HepG2 (cell line): ENCODE measurements around the gene THSD1. TPM values are rescaled to one million over a fixed set of nuclear protein-coding genes. Genes with fewer than 3 reads are reported as not detected.

Source experiments
- BRCA1 ChIP-seq: sonication (generic); formaldehyde crosslinking; IDR thresholded peaks from 2 replicates; pipeline ENCODE4 v1.4.0; 2020; ENCODE audit warnings: missing genetic modification reagents
- CEBPG ChIP-seq: IDR thresholded peaks from 2 replicates; pipeline ENCODE4 v1.6.1; 2016
- DNMT1 ChIP-seq: sonication (generic); formaldehyde crosslinking; IDR thresholded peaks from 2 replicates; pipeline ENCODE4 v1.5.1; 2020; ENCODE audit warnings: mild to moderate bottlenecking, missing genetic modification reagents
- IRX3 ChIP-seq: sonication (generic); formaldehyde crosslinking; IDR thresholded peaks from 2 replicates; pipeline ENCODE4 v1.8.1; 2023; ENCODE audit warnings: mild to moderate bottlenecking, low read depth, missing genetic modification reagents, borderline replicate concordance
- NKX3-1 ChIP-seq: sonication (generic); formaldehyde crosslinking; IDR thresholded peaks from 2 replicates; pipeline ENCODE4 v1.5.0; 2020; ENCODE audit warnings: missing genetic modification reagents
- SMAD1 ChIP-seq: sonication (generic); formaldehyde crosslinking; IDR thresholded peaks from 2 replicates; pipeline ENCODE4 v1.4.0; 2020; ENCODE audit warnings: missing genetic modification reagents, low read depth, mild to moderate bottlenecking, borderline replicate concordance
- TOPORS ChIP-seq: sonication (generic); formaldehyde crosslinking; IDR thresholded peaks from 2 replicates; pipeline ENCODE4 v1.8.0; 2023; ENCODE audit warnings: mild to moderate bottlenecking, missing genetic modification reagents
- XBP1 ChIP-seq: sonication (generic); formaldehyde crosslinking; IDR thresholded peaks from 2 replicates; pipeline ENCODE4 v1.5.0; 2020; ENCODE audit warnings: missing genetic modification reagents
- ZNF17 ChIP-seq: sonication (generic); formaldehyde crosslinking; IDR thresholded peaks from 2 replicates; pipeline ENCODE4 v1.5.0; 2020; ENCODE audit warnings: mild to moderate bottlenecking, missing genetic modification reagents
- ZNF205 ChIP-seq: IDR thresholded peaks from 2 replicates; pipeline ENCODE4 v1.6.1; 2018; ENCODE audit warnings: missing biosample characterization, missing genetic modification reagents
- ZNF441 ChIP-seq: sonication (generic); formaldehyde crosslinking; IDR thresholded peaks from 2 replicates; pipeline ENCODE4 v1.7.0; 2021; ENCODE audit warnings: missing genetic modification reagents, borderline replicate concordance
- ZNF615 ChIP-seq: sonication (generic); formaldehyde crosslinking; IDR thresholded peaks from 2 replicates; pipeline ENCODE4 v1.5.0; 2020; ENCODE audit warnings: mild to moderate bottlenecking, missing genetic modification reagents, borderline replicate concordance
- ZNF775 ChIP-seq: sonication (generic); formaldehyde crosslinking; IDR thresholded peaks from 2 replicates; pipeline ENCODE4 v1.4.0; 2020; ENCODE audit warnings: missing genetic modification reagents, mild to moderate bottlenecking, moderate library complexity, borderline replicate concordance
- ZNF790 ChIP-seq: sonication (generic); formaldehyde crosslinking; IDR thresholded peaks from 2 replicates; pipeline ENCODE4 v1.8.0; 2022; ENCODE audit warnings: missing genetic modification reagents, mild to moderate bottlenecking, borderline replicate concordance
- polyA plus RNA-seq, 8 experiments: library from polyadenylated mRNA; depleted of rRNA in 3 of 8; stranded (reverse) in 7 of 8; unstranded in 1 of 8; fragments of >200 nt; fragmentation: Illumina TruSeq in 4 of 8; extraction: Trizol in 4 of 8; gene quantifications; 2 replicates each; pipeline versions ENCODE4 v1.2.1 to v1.2.3, GENCODE V29; 2011 to 2016; ENCODE audit warnings: low read depth in 4 of 8, missing spikeins in 1 of 8, mixed read lengths in 1 of 8; ENCODE audit not compliant: insufficient read depth in 1 of 8
- total RNA-seq, 5 experiments: library from RNA; depleted of rRNA; stranded (reverse); fragments of >200 nt; fragmentation: Illumina TruSeq; extraction: Trizol; gene quantifications; 2 replicates each; pipeline ENCODE4 v1.2.3, GENCODE V29; 2016; ENCODE audit warnings: low read depth in 1 of 5
- TF ChIP-seq, protein P1 (sequence below), 2 experiments: sonication (generic) in 1 of 2; formaldehyde crosslinking in 1 of 2; IDR thresholded peaks; 2 replicates each; pipeline versions ENCODE4 v1.4.0 to v1.6.1; 2018 to 2020; ENCODE audit warnings: missing genetic modification reagents in 2 of 2, borderline replicate concordance in 1 of 2, low read depth in 1 of 2, mild to moderate bottlenecking in 1 of 2, missing biosample characterization in 1 of 2
- TF ChIP-seq, protein P2 (sequence below): sonication (generic); formaldehyde crosslinking; IDR thresholded peaks from 2 replicates; pipeline ENCODE4 v1.4.0; 2020; ENCODE audit warnings: mild to moderate bottlenecking, low read depth, missing genetic modification reagents
- TF ChIP-seq, protein P3 (sequence below): sonication (generic); formaldehyde crosslinking; conservative IDR thresholded peaks from 2 replicates; pipeline ENCODE4 v1.8.0; 2022; ENCODE audit warnings: low read depth, missing genetic modification reagents
- TF ChIP-seq, protein P4 (sequence below): sonication (generic); formaldehyde crosslinking; IDR thresholded peaks from 2 replicates; pipeline ENCODE4 v1.4.0; 2020; ENCODE audit warnings: mild to moderate bottlenecking, missing genetic modification reagents, borderline replicate concordance

THSD1 gene
- total and polyA plus RNA-seq, 2 of the 13 experiments (the other 11 are each of a cell fraction or from before 2014, with no cell fraction given): 0.11 to 0.15 TPM

DNA sequence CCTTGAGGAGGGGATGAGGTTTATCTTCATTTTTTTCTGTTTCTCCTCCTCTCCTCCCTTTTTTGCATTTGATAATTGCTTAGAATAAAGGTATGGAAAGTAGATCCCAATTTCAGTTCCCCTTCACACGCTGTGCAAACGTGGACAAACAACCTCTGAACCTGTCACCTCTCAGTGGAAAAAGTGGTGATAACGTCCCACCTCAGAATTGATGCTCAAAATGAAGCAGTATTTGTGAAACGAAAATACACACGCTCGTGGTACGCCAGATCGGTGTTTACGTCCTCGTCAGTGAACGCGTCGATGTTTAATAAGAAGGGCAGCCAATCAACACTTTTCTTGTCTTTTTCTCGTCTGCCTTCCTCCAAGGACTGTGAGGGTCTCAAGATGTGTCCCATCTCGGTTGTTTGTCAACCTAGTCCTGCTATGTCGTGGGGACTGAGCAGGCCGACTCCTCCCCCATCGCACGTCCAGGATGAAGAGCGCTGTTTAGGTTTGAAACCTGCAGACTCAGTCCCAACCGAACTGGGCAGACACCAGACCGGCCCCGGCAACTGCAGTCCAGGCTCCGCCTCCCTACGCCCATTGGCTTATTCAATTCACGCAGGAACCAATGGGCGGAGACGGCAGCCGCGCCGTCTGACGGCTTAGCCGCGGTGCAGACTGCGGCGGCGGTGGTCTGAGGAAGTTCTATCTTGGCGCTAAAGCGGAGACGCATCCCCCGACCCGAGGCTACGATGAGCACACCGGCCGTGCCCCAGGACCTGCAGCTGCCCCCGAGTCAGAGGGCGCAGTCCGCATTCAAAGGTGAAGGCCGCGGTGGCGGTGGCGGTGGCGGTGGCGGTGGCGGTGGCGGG lies 49.1 kb upstream of the THSD1 start, which contains the start of gene CKAP2 (continued):
- TF ChIP-seq ZNF205 (CRISPR knock-in tag): no peak
- no peak for TF ChIP-seq ZNF441
- TF ChIP-seq, protein P1, sequence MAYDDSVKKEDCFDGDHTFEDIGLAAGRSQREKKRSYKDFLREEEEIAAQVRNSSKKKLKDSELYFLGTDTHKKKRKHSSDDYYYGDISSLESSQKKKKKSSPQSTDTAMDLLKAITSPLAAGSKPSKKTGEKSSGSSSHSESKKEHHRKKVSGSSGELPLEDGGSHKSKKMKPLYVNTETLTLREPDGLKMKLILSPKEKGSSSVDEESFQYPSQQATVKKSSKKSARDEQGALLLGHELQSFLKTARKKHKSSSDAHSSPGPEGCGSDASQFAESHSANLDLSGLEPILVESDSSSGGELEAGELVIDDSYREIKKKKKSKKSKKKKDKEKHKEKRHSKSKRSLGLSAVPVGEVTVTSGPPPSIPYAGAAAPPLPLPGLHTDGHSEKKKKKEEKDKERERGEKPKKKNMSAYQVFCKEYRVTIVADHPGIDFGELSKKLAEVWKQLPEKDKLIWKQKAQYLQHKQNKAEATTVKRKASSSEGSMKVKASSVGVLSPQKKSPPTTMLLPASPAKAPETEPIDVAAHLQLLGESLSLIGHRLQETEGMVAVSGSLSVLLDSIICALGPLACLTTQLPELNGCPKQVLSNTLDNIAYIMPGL (CRISPR knock-in tag; IDR thresholded peaks at IDR 0.05; ENCODE audit: borderline replicate concordance in 1 of 2, low read depth in 1 of 2): peak; percentile 62 to 74; a peak in 3 of 4 replicates
- no peak for TF ChIP-seq XBP1 (CRISPR knock-in tag)
- TF ChIP-seq, protein P2, sequence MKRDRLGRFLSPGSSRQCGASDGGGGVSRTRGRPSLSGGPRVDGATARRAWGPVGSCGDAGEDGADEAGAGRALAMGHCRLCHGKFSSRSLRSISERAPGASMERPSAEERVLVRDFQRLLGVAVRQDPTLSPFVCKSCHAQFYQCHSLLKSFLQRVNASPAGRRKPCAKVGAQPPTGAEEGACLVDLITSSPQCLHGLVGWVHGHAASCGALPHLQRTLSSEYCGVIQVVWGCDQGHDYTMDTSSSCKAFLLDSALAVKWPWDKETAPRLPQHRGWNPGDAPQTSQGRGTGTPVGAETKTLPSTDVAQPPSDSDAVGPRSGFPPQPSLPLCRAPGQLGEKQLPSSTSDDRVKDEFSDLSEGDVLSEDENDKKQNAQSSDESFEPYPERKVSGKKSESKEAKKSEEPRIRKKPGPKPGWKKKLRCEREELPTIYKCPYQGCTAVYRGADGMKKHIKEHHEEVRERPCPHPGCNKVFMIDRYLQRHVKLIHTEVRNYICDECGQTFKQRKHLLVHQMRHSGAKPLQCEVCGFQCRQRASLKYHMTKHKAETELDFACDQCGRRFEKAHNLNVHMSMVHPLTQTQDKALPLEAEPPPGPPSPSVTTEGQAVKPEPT: 0 out of 2 replicates have a peak, but pooled peaks have one; percentile 4
- no peak; the same call in 1 of the 2 replicates for TF ChIP-seq NKX3-1 (CRISPR knock-in tag)
- 0 out of 2 replicates have a peak, but pooled peaks have one; percentile 65 for TF ChIP-seq ZNF17 (CRISPR knock-in tag)
- TF ChIP-seq, protein P3, sequence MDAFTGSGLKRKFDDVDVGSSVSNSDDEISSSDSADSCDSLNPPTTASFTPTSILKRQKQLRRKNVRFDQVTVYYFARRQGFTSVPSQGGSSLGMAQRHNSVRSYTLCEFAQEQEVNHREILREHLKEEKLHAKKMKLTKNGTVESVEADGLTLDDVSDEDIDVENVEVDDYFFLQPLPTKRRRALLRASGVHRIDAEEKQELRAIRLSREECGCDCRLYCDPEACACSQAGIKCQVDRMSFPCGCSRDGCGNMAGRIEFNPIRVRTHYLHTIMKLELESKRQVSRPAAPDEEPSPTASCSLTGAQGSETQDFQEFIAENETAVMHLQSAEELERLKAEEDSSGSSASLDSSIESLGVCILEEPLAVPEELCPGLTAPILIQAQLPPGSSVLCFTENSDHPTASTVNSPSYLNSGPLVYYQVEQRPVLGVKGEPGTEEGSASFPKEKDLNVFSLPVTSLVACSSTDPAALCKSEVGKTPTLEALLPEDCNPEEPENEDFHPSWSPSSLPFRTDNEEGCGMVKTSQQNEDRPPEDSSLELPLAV (CRISPR knock-in tag): no peak
- no peak; the same call in 1 of the 2 replicates for TF ChIP-seq ZNF615 (CRISPR knock-in tag)
- no peak for TF ChIP-seq BRCA1 (CRISPR knock-in tag)
- TF ChIP-seq ZNF790 (CRISPR knock-in tag): no peak
- TF ChIP-seq, protein P4, sequence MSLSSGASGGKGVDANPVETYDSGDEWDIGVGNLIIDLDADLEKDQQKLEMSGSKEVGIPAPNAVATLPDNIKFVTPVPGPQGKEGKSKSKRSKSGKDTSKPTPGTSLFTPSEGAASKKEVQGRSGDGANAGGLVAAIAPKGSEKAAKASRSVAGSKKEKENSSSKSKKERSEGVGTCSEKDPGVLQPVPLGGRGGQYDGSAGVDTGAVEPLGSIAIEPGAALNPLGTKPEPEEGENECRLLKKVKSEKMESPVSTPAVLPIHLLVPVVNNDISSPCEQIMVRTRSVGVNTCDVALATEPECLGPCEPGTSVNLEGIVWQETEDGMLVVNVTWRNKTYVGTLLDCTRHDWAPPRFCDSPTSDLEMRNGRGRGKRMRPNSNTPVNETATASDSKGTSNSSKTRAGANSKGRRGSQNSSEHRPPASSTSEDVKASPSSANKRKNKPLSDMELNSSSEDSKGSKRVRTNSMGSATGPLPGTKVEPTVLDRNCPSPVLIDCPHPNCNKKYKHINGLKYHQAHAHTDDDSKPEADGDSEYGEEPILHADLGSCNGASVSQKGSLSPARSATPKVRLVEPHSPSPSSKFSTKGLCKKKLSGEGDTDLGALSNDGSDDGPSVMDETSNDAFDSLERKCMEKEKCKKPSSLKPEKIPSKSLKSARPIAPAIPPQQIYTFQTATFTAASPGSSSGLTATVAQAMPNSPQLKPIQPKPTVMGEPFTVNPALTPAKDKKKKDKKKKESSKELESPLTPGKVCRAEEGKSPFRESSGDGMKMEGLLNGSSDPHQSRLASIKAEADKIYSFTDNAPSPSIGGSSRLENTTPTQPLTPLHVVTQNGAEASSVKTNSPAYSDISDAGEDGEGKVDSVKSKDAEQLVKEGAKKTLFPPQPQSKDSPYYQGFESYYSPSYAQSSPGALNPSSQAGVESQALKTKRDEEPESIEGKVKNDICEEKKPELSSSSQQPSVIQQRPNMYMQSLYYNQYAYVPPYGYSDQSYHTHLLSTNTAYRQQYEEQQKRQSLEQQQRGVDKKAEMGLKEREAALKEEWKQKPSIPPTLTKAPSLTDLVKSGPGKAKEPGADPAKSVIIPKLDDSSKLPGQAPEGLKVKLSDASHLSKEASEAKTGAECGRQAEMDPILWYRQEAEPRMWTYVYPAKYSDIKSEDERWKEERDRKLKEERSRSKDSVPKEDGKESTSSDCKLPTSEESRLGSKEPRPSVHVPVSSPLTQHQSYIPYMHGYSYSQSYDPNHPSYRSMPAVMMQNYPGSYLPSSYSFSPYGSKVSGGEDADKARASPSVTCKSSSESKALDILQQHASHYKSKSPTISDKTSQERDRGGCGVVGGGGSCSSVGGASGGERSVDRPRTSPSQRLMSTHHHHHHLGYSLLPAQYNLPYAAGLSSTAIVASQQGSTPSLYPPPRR (CRISPR knock-in tag): peak; percentile 44; the same call in 1 of the 2 replicates
- TF ChIP-seq TOPORS: peak; percentile 89
- TF ChIP-seq SMAD1 (CRISPR knock-in tag): no peak
- no peak for TF ChIP-seq ZNF775
- TF ChIP-seq DNMT1: no peak; the same call in 1 of the 2 replicates
- TF ChIP-seq CEBPG (CRISPR knock-in tag): no peak
- peak; percentile 85 for TF ChIP-seq IRX3 (CRISPR knock-in tag)
